ENCODE data around the gene FASTK. TPM values are rescaled to one million over a fixed set of nuclear protein-coding genes. Genes with fewer than 3 reads are reported as not detected.

The FASTK gene
- total and polyA plus RNA-seq, 2 of the 4 experiments (the other 2 are of a cell fraction), result 53.8 to 115 TPM

GRCh38 chr7:151118108-151119054 is 37.8 kb upstream of the FASTK start:
- H3K4ac ChIP-seq (ENCODE audit: low read depth, low read length), result no peak overlapping the region
- H4K20me1 ChIP-seq (ENCODE audit: insufficient read depth, low read length), result peaks cover 42% of the 10 kb centered on the region
- no peak overlapping the region for H2BK5ac ChIP-seq (ENCODE audit: low read depth, low read length, poor library complexity, severe bottlenecking)
- H3K9ac ChIP-seq (ENCODE audit: low read depth, low read length), result no peak overlapping the region
- H3K9me1 ChIP-seq (ENCODE audit: insufficient read depth, low read length), result no peaks in the 10 kb centered on the region
- no peak overlapping the region for H2BK15ac ChIP-seq (ENCODE audit: low read depth, low read length)
- no peak overlapping the region for H3K23ac ChIP-seq (ENCODE audit: low read depth, low read length)
- H4K8ac ChIP-seq (ENCODE audit: low read depth in 2 of 2, low read length in 2 of 2), result no peak overlapping the region
- H3K36me3 ChIP-seq (ENCODE audit: control insufficient read depth, insufficient read depth, low read length), result peaks cover 54% of the 10 kb centered on the region
- H3K27ac ChIP-seq (ENCODE audit: insufficient read depth, low read length), result no peak overlapping the region
- intact Hi-C loops (cut with micrococcal nuclease), result no loop called here
- TF ChIP-seq MXI1 (IDR thresholded peaks at IDR 0.05; ENCODE audit: borderline replicate concordance, low read depth, low read length) (no peak), RAD21 (IDR thresholded peaks at IDR 0.05; ENCODE audit: low read length) (no peak), POLR2A (IDR thresholded peaks at IDR 0.05; ENCODE audit: low read depth, low read length) (no peak), CHD1 (IDR thresholded peaks at IDR 0.05; ENCODE audit: low read depth, low read length) (no peak), MAZ (IDR thresholded peaks at IDR 0.05; ENCODE audit: borderline replicate concordance, low read depth, low read length) (no peak), ELK1 (IDR thresholded peaks at IDR 0.05; ENCODE audit: borderline replicate concordance, low read depth, low read length) (no peak), RFX5 (IDR thresholded peaks at IDR 0.05; ENCODE audit: low read depth, low read length) (no peak), NFE2L2 (IDR thresholded peaks at IDR 0.05; ENCODE audit: low read depth, low read length) (no peak), CEBPB (IDR thresholded peaks at IDR 0.05; ENCODE audit: low read depth, low read length) (no peak), CTCF (conservative IDR thresholded peaks at IDR 0.05; ENCODE audit: low read depth, low read length) (no peak), BHLHE40 (IDR thresholded peaks at IDR 0.05; ENCODE audit: low read depth, low read length) (no peak), FOS (IDR thresholded peaks at IDR 0.05; ENCODE audit: low read depth, low read length) (no peak), USF2 (IDR thresholded peaks at IDR 0.05; ENCODE audit: low read depth, low read length) (no peak), MAFK (IDR thresholded peaks at IDR 0.05; ENCODE audit: low read depth, low read length) (no peak), SMC3 (IDR thresholded peaks at IDR 0.05; ENCODE audit: low read depth, low read length) (no peak)
- no peak overlapping the region for H2AK5ac ChIP-seq (ENCODE audit: low read depth, low read length)
- ATAC-seq (ENCODE audit: low read depth) (no peak), DNase-seq (no peak)
- H3K4me1 ChIP-seq (ENCODE audit: control insufficient read depth, insufficient read depth, low read length), result peaks cover 12% of the 10 kb centered on the region
- no TSS peak for BruUV-seq (replicated peaks)
- ChIA-PET POLR2A (ENCODE audit: unreplicated experiment) (no interaction called here), CTCF (no interaction called here)
- dilution Hi-C loops (cut with HindIII; ENCODE audit: low sequenced_read_pairs, unreplicated experiment), result no loop called here
- H3K4me2 ChIP-seq (ENCODE audit: low read depth, low read length), result no peak overlapping the region
- H3K27me3 ChIP-seq (ENCODE audit: control insufficient read depth, insufficient read depth, low read length), result no peaks in the 10 kb centered on the region
- peaks cover 14 to 43% of the 10 kb centered on the region in 2 experiments for H3K79me1 ChIP-seq (ENCODE audit: low read depth in 1 of 2, low read length in 2 of 2)
- no peak overlapping the region for H2BK120ac ChIP-seq (ENCODE audit: low read depth, low read length)
- H3K14ac ChIP-seq (replicated peaks; ENCODE audit: low read depth, low read length), result no peak overlapping the region
- H2AK9ac ChIP-seq (replicated peaks; ENCODE audit: low read depth, low read length, poor library complexity), result peak overlapping the region; percentile 37
- WGBS, 2 experiments (ENCODE audit: extremely low coverage in 2 of 2, insufficient read length in 1 of 2), result 94% methylated on average over 15 of the region's 38 CpGs; no CpG with 5 or more reads in 1 of the 2 experiments
- H2AFZ ChIP-seq (replicated peaks; ENCODE audit: low read length, poor library complexity), result peak overlapping the region; percentile 11
- H3K18ac ChIP-seq (ENCODE audit: low read depth, low read length), result no peak overlapping the region
- H4K91ac ChIP-seq (ENCODE audit: insufficient read depth, low read depth, low read length), result no peak overlapping the region
- H3K4me3 ChIP-seq (ENCODE audit: insufficient read depth, low read depth, low read length), result no peak overlapping the region
- no peaks in the 10 kb centered on the region for H3K9me3 ChIP-seq (ENCODE audit: control insufficient read depth, insufficient read depth, low read length)
- H4K5ac ChIP-seq (ENCODE audit: low read depth, low read length), result no peak overlapping the region
- in situ Hi-C loops (cut with MboI; ENCODE audit: low sequenced_read_pairs), result loop anchor here (25.0 kb wide), 1 partner anchor 331 kb away; no protein-coding TSS in a partner anchor
- no peak overlapping the region for H2BK20ac ChIP-seq (ENCODE audit: low read depth, low read length)
- H3K56ac ChIP-seq (ENCODE audit: extremely low read depth, insufficient read depth, low read length), result no peak overlapping the region
